CD4-positive, alpha-beta memory T cell (primary cell): ENCODE measurements around the gene HYAL3. TPM values are rescaled to one million over a fixed set of nuclear protein-coding genes. Genes with fewer than 3 reads are reported as not detected.

Source experiments
- CTCF ChIA-PET: fragments of 350-600 bp; sonication (Branson Sonifier 250); formaldehyde crosslinking; loops from one replicate; lab custom pipeline; 2021; ENCODE audit warnings: inconsistent platforms; ENCODE audit not compliant: partially characterized antibody; lab: Charles Lee
- POLR2A ChIA-PET: fragments of 350-600 bp; sonication (Branson Sonifier 250); formaldehyde crosslinking; loops from one replicate; lab custom pipeline; 2021; ENCODE audit not compliant: partially characterized antibody; lab: Charles Lee
- DNase-seq, 5 donors: peaks; one replicate each; pipeline versions ENCODE4 v3.0.0 to v3.0.0-alpha.2; 2020 to 2022; ENCODE audit warnings: mixed read lengths in 1 of 5
- H3K27ac ChIP-seq: one replicate; pipeline ENCODE4 v1.7.0; 2013; ENCODE audit warnings: low read depth, low read length
- H3K27me3 ChIP-seq: 2 replicates; pipeline ENCODE4 v1.7.0; 2013; ENCODE audit warnings: mild to moderate bottlenecking, low read length, moderate library complexity; ENCODE audit not compliant: insufficient read depth
- H3K36me3 ChIP-seq: 2 replicates; pipeline ENCODE4 v1.7.0; 2013; ENCODE audit warnings: mild to moderate bottlenecking, low read length, moderate library complexity; ENCODE audit not compliant: insufficient read depth
- H3K4me1 ChIP-seq: 2 replicates; pipeline ENCODE4 v1.7.0; 2013; ENCODE audit warnings: mild to moderate bottlenecking, low read length, moderate library complexity; ENCODE audit not compliant: insufficient read depth
- H3K4me3 ChIP-seq, 2 donors: one replicate each; pipeline ENCODE4 v1.7.0; 2013; ENCODE audit warnings: low read length in 2 of 2, mild to moderate bottlenecking in 1 of 2
- H3K9me3 ChIP-seq, 2 donors: one replicate each; pipeline ENCODE4 v1.7.0; 2013; ENCODE audit warnings: low read length in 2 of 2, control low read depth in 1 of 2; ENCODE audit not compliant: control insufficient read depth in 1 of 2
- H3K27ac Mint-ChIP-seq, 7 donors: one replicate each; pipeline ENCODE4 v1.8.0; 2020 to 2021; ENCODE audit warnings: mixed read lengths in 7 of 7, mild to moderate bottlenecking in 6 of 7, inconsistent platforms in 3 of 7, moderate library complexity in 3 of 7
- H3K27me3 Mint-ChIP-seq, 2 donors: one replicate each; pipeline ENCODE4 v1.8.0; 2020 to 2021; ENCODE audit warnings: mixed read lengths in 2 of 2
- H3K36me3 Mint-ChIP-seq, 2 donors: one replicate each; pipeline ENCODE4 v1.8.0; 2020 to 2021; ENCODE audit warnings: mixed read lengths in 2 of 2, inconsistent platforms in 1 of 2, mild to moderate bottlenecking in 1 of 2
- H3K4me1 Mint-ChIP-seq, 4 donors: one replicate each; pipeline ENCODE4 v1.8.0; 2020 to 2021; ENCODE audit warnings: mixed read lengths in 4 of 4, mild to moderate bottlenecking in 1 of 4
- H3K4me3 Mint-ChIP-seq, 8 donors: one replicate each; pipeline ENCODE4 v1.8.0; 2020 to 2021; ENCODE audit warnings: mixed read lengths in 8 of 8, mild to moderate bottlenecking in 7 of 8, moderate library complexity in 6 of 8, inconsistent platforms in 3 of 8
- H3K9me3 Mint-ChIP-seq, 8 donors: one replicate each; pipeline ENCODE4 v1.8.0; 2020 to 2021; ENCODE audit warnings: mixed read lengths in 8 of 8, mild to moderate bottlenecking in 5 of 8, inconsistent platforms in 3 of 8, moderate library complexity in 1 of 8
- intact Hi-C: fragments of 100-400 bp; cut with micrococcal nuclease; formaldehyde crosslinking; loops from one replicate; pipeline ENCODE4 v1.15.1; 2023
- polyA plus RNA-seq, 2 donors: library from polyadenylated mRNA; unstranded; fragments of 300-500 nt; fragmentation: Illumina TruSeq; gene quantifications; one replicate each; pipeline ENCODE4 v1.2.3, GENCODE V29; 2021
- total RNA-seq, 2 experiments: library from RNA; stranded (reverse); gene quantifications; one replicate each; pipeline ENCODE4 v1.2.3, GENCODE V29; 2021

HYAL3 gene
- total and polyA plus RNA-seq, 4 experiments from 2014 or later: 4.4 to 7.1 (median 5.3) TPM

- peak overlapping the region; percentile 87 to 96 (median 94) for H3K27ac Mint-ChIP-seq
- CTCF ChIA-PET: interaction anchor here (0.7 to 10.2 kb wide), 7 partner anchors 16 to 104 kb away, joined by 3 to 127 read pairs (median 3); no protein-coding TSS in a partner anchor
- POLR2A ChIA-PET: interaction anchor here (1.2 to 11.2 kb wide), 3 partner anchors 15 to 85 kb away, joined by 3 to 150 read pairs (median 4); partner anchors contain the start of genes IFRD2 and TUSC2
- peak overlapping the region; percentile 76 for H3K27ac ChIP-seq
- H3K9me3 ChIP-seq: no peaks in the 10 kb centered on the region
- H3K36me3 ChIP-seq: peaks cover 18% of the 10 kb centered on the region
- H3K4me3 Mint-ChIP-seq: peak overlapping the region in 7 of 8 donors; percentile 71 to 84 (median 76)
- peaks cover 96% of the 10 kb centered on the region for H3K4me1 ChIP-seq
- H3K9me3 Mint-ChIP-seq: no peaks in the 10 kb centered on the region
- no peak overlapping the region for H3K4me3 ChIP-seq
- DNase-seq: peak in 2 of 5 donors; percentile 17 to 76
- intact Hi-C loops: no loop called here
- no peaks in the 10 kb centered on the region for H3K27me3 Mint-ChIP-seq
- H3K27me3 ChIP-seq: no peaks in the 10 kb centered on the region
- H3K36me3 Mint-ChIP-seq: peaks cover 0 to 38% of the 10 kb centered on the region in 2 donors
- H3K4me1 Mint-ChIP-seq: peaks cover 48 to 92% (median 73%) of the 10 kb centered on the region in 4 donors
Observed at GRCh38 chr3:50242851-50243542, 56.2 kb downstream of the HYAL3 start.

Other genes starting within 250 kb of the HYAL3 start
- gene RBM5, start 210.5 kb downstream of the HYAL3 start, total RNA-seq: 100 to 1,000 TPM; 377 to 385 TPM
- gene RBM5, start 210.5 kb downstream of the HYAL3 start, polyA plus RNA-seq: 10 to 100 TPM; 16.7 to 47.9 TPM
- not detected for gene SEMA3F, start 144.1 kb downstream of the HYAL3 start, total RNA-seq
- not detected for gene SEMA3F, start 144.1 kb downstream of the HYAL3 start, polyA plus RNA-seq
- not detected for gene GNAT1, start 107.8 kb downstream of the HYAL3 start, total RNA-seq
- not detected for gene GNAT1, start 107.8 kb downstream of the HYAL3 start, polyA plus RNA-seq
- not detected for gene SLC38A3, start 94.1 kb downstream of the HYAL3 start, total RNA-seq
- not detected for gene SLC38A3, start 94.1 kb downstream of the HYAL3 start, polyA plus RNA-seq
- 100 to 1,000 TPM; 292 to 300 TPM for gene GNAI2, start 63.2 kb downstream of the HYAL3 start, total RNA-seq
- gene GNAI2, start 63.2 kb downstream of the HYAL3 start, polyA plus RNA-seq: 100 to 1,000 TPM; 532 to 615 TPM
- under 1 TPM; 0.50 to 0.87 TPM for gene SEMA3B, start 30.3 kb downstream of the HYAL3 start, total RNA-seq
- gene SEMA3B, start 30.3 kb downstream of the HYAL3 start, polyA plus RNA-seq: not detected
- gene LSMEM2, start 20.3 kb downstream of the HYAL3 start, total RNA-seq: not detected
- under 1 TPM in 1 of 2 donors, not detected in 1; 0.20 TPM for gene LSMEM2, start 20.3 kb downstream of the HYAL3 start, polyA plus RNA-seq
- gene IFRD2, start 7.0 kb downstream of the HYAL3 start, total RNA-seq: 10 to 100 TPM; 58.6 to 65.3 TPM
- 10 to 100 TPM; 62.0 to 84.7 TPM for gene IFRD2, start 7.0 kb downstream of the HYAL3 start, polyA plus RNA-seq
- gene NAA80, start within 50 bp of the HYAL3 start, total RNA-seq: 10 to 100 TPM; 33.1 to 33.7 TPM
- 10 to 100 TPM; 16.7 to 30.3 TPM for gene NAA80, start within 50 bp of the HYAL3 start, polyA plus RNA-seq
- gene HYAL1, start 4.2 kb upstream of the HYAL3 start, total RNA-seq: under 1 TPM; 0.38 to 0.50 TPM
- under 1 TPM; 0.09 to 0.20 TPM for gene HYAL1, start 4.2 kb upstream of the HYAL3 start, polyA plus RNA-seq
- gene HYAL2, start 23.3 kb upstream of the HYAL3 start, total RNA-seq: 1 to 10 TPM; 3.7 to 4.0 TPM
- gene HYAL2, start 23.3 kb upstream of the HYAL3 start, polyA plus RNA-seq: 10 to 100 TPM; 10.3 to 12.3 TPM
- 10 to 100 TPM; 25.3 to 30.0 TPM for gene TUSC2, start 28.8 kb upstream of the HYAL3 start, total RNA-seq
- 10 to 100 TPM; 45.1 to 45.9 TPM for gene TUSC2, start 28.8 kb upstream of the HYAL3 start, polyA plus RNA-seq
- gene RASSF1, start 41.4 kb upstream of the HYAL3 start, total RNA-seq: 10 to 100 TPM; 81.9 to 86.9 TPM
- 10 to 100 TPM; 37.5 to 62.3 TPM for gene RASSF1, start 41.4 kb upstream of the HYAL3 start, polyA plus RNA-seq
- 1 to 10 TPM; 3.7 to 4.2 TPM for gene ZMYND10, start 46.3 kb upstream of the HYAL3 start, total RNA-seq
- gene ZMYND10, start 46.3 kb upstream of the HYAL3 start, polyA plus RNA-seq: not detected
- gene NPRL2, start 51.4 kb upstream of the HYAL3 start, total RNA-seq: 10 to 100 TPM; 50.0 to 53.0 TPM
- 10 to 100 TPM; 39.6 to 41.9 TPM for gene NPRL2, start 51.4 kb upstream of the HYAL3 start, polyA plus RNA-seq
- 10 to 100 TPM; 39.6 to 40.0 TPM for gene CYB561D2, start 51.5 kb upstream of the HYAL3 start, total RNA-seq
- gene CYB561D2, start 51.5 kb upstream of the HYAL3 start, polyA plus RNA-seq: 10 to 100 TPM; 66.2 to 68.3 TPM
- gene TMEM115, start 60.1 kb upstream of the HYAL3 start, total RNA-seq: 10 to 100 TPM; 31.1 to 34.6 TPM
- gene TMEM115, start 60.1 kb upstream of the HYAL3 start, polyA plus RNA-seq: 10 to 100 TPM; 28.6 to 38.4 TPM
- 1 to 10 TPM; 1.7 to 1.9 TPM for gene CACNA2D2, start 204.2 kb upstream of the HYAL3 start, total RNA-seq
- gene CACNA2D2, start 204.2 kb upstream of the HYAL3 start, polyA plus RNA-seq: under 1 TPM in 1 of 2 donors, not detected in 1; 0.24 TPM